Endothelial cell of umbilical vein (primary cell): ENCODE data around the gene LOXL3. TPM values are rescaled to one million over a fixed set of nuclear protein-coding genes. Genes with fewer than 3 reads are reported as not detected.
A peak's percentile ranks its signal among the peaks of the same experiment; 100 is the strongest.

Experiments
- BruUV-seq: library from RNA; stranded (reverse); fragments of 400-500 nt; replicated peaks from 2 replicates; lab custom pipeline; 2021; lab: Mats Ljungman, UMichigan
- CTCF ChIA-PET: fragments of 300-600, 350-600 bp; sonication (Branson Sonifier 250); formaldehyde crosslinking; loops from one replicate; lab custom pipeline; 2021; ENCODE audit warnings: antibody characterized with exemption, inconsistent platforms; lab: Charles Lee
- POLR2A ChIA-PET: fragments of 300-600, 350-600 bp; sonication (Branson Sonifier 250); formaldehyde crosslinking; loops from one replicate; lab custom pipeline; 2021; ENCODE audit warnings: antibody characterized with exemption, inconsistent platforms; lab: Charles Lee
- DNase-seq: peaks from one replicate; pipeline ENCODE4 v3.0.0-alpha.2; 2011; ENCODE audit warnings: low read depth, low spot score
- FAIRE-seq: peaks from 2 replicates; lab custom pipeline; 2011; peaks lifted over from hg19 to GRCh38; lab: Jason Lieb, UNC
- H2AFZ ChIP-seq: 2 replicates; pipeline ENCODE4 v1.6.0; 2012; ENCODE audit warnings: low read depth, low read length, control low read depth, inconsistent platforms
- H3K27ac ChIP-seq: 2 replicates; pipeline ENCODE4 v1.5.1; 2011; ENCODE audit warnings: low read depth, mild to moderate bottlenecking, control low read depth, low read length, moderate library complexity; ENCODE audit not compliant: insufficient read depth
- H3K27me3 ChIP-seq, 2 experiments: 2 replicates each; pipeline versions ENCODE4 v1.6.0 to v1.6.1; 2011; ENCODE audit warnings: low read length in 2 of 2, mixed read lengths in 1 of 2; ENCODE audit not compliant: control insufficient read depth in 2 of 2, insufficient read depth in 2 of 2
- H3K36me3 ChIP-seq, 2 experiments: 2 replicates in 1 of 2; 3 replicates in 1 of 2; pipeline ENCODE4 v1.5.1; 2011; ENCODE audit warnings: low read length in 2 of 2, mild to moderate bottlenecking in 1 of 2, moderate library complexity in 1 of 2; ENCODE audit not compliant: control insufficient read depth in 2 of 2, insufficient read depth in 2 of 2; ENCODE audit errors: extremely low read depth in 1 of 2
- H3K4me1 ChIP-seq: 3 replicates; pipeline ENCODE4 v1.5.1; 2011; ENCODE audit warnings: mild to moderate bottlenecking, low read length; ENCODE audit not compliant: control insufficient read depth, insufficient read depth; ENCODE audit errors: extremely low read depth
- H3K4me2 ChIP-seq: 2 replicates; pipeline ENCODE4 v1.6.1; 2011; ENCODE audit warnings: low read length, control low read depth, mixed read lengths; ENCODE audit not compliant: insufficient read depth
- H3K4me3 ChIP-seq, 3 experiments: fragments of 200-600 bp in 1 of 3; sonication (generic), shearing (Covaris generic) in 1 of 3; replicated peaks in 1 of 3; 2 replicates each; pipeline ENCODE4 v1.5.1; 2011 to 2016; ENCODE audit warnings: control low read depth in 3 of 3, low read length in 3 of 3, mild to moderate bottlenecking in 2 of 3, inconsistent platforms in 1 of 3, low read depth in 1 of 3, moderate library complexity in 1 of 3; ENCODE audit not compliant: insufficient read depth in 1 of 3
- H3K79me2 ChIP-seq: 2 replicates; pipeline ENCODE4 v1.6.0; 2012; ENCODE audit warnings: low read length, inconsistent platforms; ENCODE audit not compliant: control insufficient read depth, insufficient read depth
- H3K9ac ChIP-seq: replicated peaks from 2 replicates; pipeline ENCODE3; 2011; ENCODE audit warnings: low read length, control low read depth; ENCODE audit not compliant: insufficient read depth; ENCODE audit errors: extremely low read depth
- H3K9me1 ChIP-seq: replicated peaks from 3 replicates; pipeline ENCODE4 v1.6.0; 2011; ENCODE audit warnings: mild to moderate bottlenecking, low read length; ENCODE audit not compliant: control insufficient read depth, insufficient read depth; ENCODE audit errors: extremely low read depth
- H3K9me3 ChIP-seq: replicated peaks from 2 replicates; pipeline ENCODE4 v1.5.1; 2012; ENCODE audit warnings: low read length, inconsistent platforms; ENCODE audit not compliant: control insufficient read depth, insufficient read depth
- H4K20me1 ChIP-seq: replicated peaks from 2 replicates; pipeline ENCODE3; 2011; ENCODE audit warnings: mild to moderate bottlenecking, low read length; ENCODE audit not compliant: control insufficient read depth, insufficient read depth; ENCODE audit errors: extremely low read depth
- POLR2AphosphoS5 ChIP-seq: IDR thresholded peaks from 2 replicates; pipeline ENCODE4 v1.6.1; 2012; ENCODE audit warnings: low read depth, mild to moderate bottlenecking, control low read depth, low read length, moderate library complexity; ENCODE audit not compliant: insufficient read depth
- dilution Hi-C: fragments of 300-500 bp; cut with MboI; formaldehyde crosslinking; loops from one replicate; pipeline ENCODE4 v1.15.0; 2019; ENCODE audit warnings: low sequenced_read_pairs; ENCODE audit not compliant: extremely low pct_ligation_motif_present
- intact Hi-C: fragments of 100-400 bp; cut with micrococcal nuclease; formaldehyde crosslinking; loops from one replicate; pipeline ENCODE4 v1.10.0; 2022
- polyA plus RNA-seq, 4 experiments: library from polyadenylated mRNA; depleted of rRNA in 3 of 4; stranded (reverse) in 3 of 4; unstranded in 1 of 4; fragments of >200 nt; gene quantifications; 2 replicates each; pipeline versions ENCODE4 v1.2.1 to v1.2.3, GENCODE V29; 2011 to 2012; ENCODE audit warnings: missing spikeins in 1 of 4
- total RNA-seq: library from RNA; stranded (reverse); gene quantifications from 2 replicates; pipeline ENCODE4 v1.2.3, GENCODE V29; 2021
- TF ChIP-seq, protein P1 (sequence below), 2 donors: IDR thresholded peaks; 1 replicate in 1 of 2; 2 replicates in 1 of 2; pipeline ENCODE4 v1.5.1; 2011; ENCODE audit warnings: low read length in 2 of 2, mild to moderate bottlenecking in 2 of 2, moderate library complexity in 2 of 2, control low read depth in 1 of 2, inconsistent platforms in 1 of 2, low read depth in 1 of 2; ENCODE audit not compliant: insufficient read depth in 1 of 2; ENCODE audit errors: extremely low read depth in 1 of 2

Gene LOXL3
- total and polyA plus RNA-seq, 2 donors (not counting 3 experiments of a cell fraction or from before 2014, with no cell fraction given) = 0.95 to 1.3 TPM

DNA sequence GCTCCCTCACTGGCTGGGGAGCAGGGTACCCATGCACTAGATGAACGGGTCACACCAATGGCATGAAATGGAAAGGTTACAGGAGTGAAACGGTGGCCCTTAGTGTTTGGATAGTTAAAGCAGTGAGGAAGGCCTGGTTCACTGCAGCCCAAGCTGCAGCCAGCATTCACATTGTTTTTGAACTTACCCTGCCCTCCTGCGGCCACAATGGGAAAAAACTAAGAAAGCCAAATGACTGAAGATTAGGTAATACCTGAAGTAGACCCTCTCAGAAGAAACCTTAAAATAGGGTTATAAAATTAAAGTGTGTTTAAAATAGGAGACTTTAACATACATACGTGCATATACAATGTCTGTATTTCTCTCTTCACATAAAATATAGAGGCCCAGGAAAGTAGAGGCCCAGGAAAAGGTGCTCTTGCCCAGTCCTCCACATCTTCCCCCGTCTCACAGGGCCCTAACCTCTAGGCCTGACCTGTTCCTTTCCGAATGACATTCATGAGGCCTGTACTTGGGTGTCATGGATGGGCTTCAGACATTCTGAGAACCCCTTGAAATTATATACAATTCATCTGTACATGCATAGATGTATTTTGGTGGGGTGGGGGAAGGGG lies 34.0 kb upstream of the LOXL3 start:
- POLR2A ChIA-PET = no interaction called here
- FAIRE-seq = peak; percentile 94
- dilution Hi-C loops = no loop called here

More for the DNA sequence above, 34.0 kb upstream of the LOXL3 start:
- no TSS peak for BruUV-seq
- intact Hi-C loops = loop anchor here (1.0 to 5.0 kb wide), 5 partner anchors 58 to 337 kb away; partner anchors contain the start of genes AUP1, HTRA2, PCGF1 and TTC31
- H3K9ac ChIP-seq = no peak overlapping the region
- CTCF ChIA-PET = interaction anchor here (0.8 to 5.3 kb wide), 21 partner anchors 11 to 338 kb away, joined by 3 to 72 read pairs (median 5); partner anchors contain the start of genes AUP1, CCDC142, HTRA2 and MOGS
- no peak overlapping the region for H3K27ac ChIP-seq
- H3K4me2 ChIP-seq = no peak overlapping the region
- H3K36me3 ChIP-seq = no peaks in the 10 kb centered on the region
- no peaks in the 10 kb centered on the region for H3K9me3 ChIP-seq
- peak; percentile 73 for DNase-seq
- TF ChIP-seq, protein P1, sequence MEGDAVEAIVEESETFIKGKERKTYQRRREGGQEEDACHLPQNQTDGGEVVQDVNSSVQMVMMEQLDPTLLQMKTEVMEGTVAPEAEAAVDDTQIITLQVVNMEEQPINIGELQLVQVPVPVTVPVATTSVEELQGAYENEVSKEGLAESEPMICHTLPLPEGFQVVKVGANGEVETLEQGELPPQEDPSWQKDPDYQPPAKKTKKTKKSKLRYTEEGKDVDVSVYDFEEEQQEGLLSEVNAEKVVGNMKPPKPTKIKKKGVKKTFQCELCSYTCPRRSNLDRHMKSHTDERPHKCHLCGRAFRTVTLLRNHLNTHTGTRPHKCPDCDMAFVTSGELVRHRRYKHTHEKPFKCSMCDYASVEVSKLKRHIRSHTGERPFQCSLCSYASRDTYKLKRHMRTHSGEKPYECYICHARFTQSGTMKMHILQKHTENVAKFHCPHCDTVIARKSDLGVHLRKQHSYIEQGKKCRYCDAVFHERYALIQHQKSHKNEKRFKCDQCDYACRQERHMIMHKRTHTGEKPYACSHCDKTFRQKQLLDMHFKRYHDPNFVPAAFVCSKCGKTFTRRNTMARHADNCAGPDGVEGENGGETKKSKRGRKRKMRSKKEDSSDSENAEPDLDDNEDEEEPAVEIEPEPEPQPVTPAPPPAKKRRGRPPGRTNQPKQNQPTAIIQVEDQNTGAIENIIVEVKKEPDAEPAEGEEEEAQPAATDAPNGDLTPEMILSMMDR (IDR thresholded peaks at IDR 0.05; ENCODE audit: extremely low read depth in 1 of 2, insufficient read depth in 1 of 2, low read depth in 1 of 2, low read length in 2 of 2) = peak; percentile 51 to 54
- TF ChIP-seq POLR2AphosphoS5 = no peak
- H3K27me3 ChIP-seq = peaks cover 21 to 38% of the 10 kb centered on the region in 2 experiments
- no peaks in the 10 kb centered on the region for H4K20me1 ChIP-seq
- H2AFZ ChIP-seq = no peak overlapping the region
- no peaks in the 10 kb centered on the region for H3K79me2 ChIP-seq
- no peak overlapping the region for H3K4me3 ChIP-seq
- no peaks in the 10 kb centered on the region for H3K4me1 ChIP-seq
- no peaks in the 10 kb centered on the region for H3K9me1 ChIP-seq
